ENCODE measurements around the gene C16orf95. TPM values are rescaled to one million over a fixed set of nuclear protein-coding genes. Genes with fewer than 3 reads are reported as not detected.

C16orf95 gene
- total and polyA plus RNA-seq, 4 donors = 2.0 to 6.2 (median 4.6) TPM

- no peak for TF ChIP-seq CTCF (IDR thresholded peaks at IDR 0.05; ENCODE audit: low read depth, low read length, missing input control)
These were observed 61.3 kb downstream of the C16orf95 start (continued) for GRCh38 chr16:87255866-87256265.

- Histone ChIP-seq H3K9me3 (ENCODE audit: control insufficient read depth in 4 of 4, low read length in 3 of 4) (no peaks in the 10 kb centered on the region), H3K4me3 (ENCODE audit: low read depth in 1 of 3, low read length in 3 of 3) (no peak overlapping the region), H3K27ac (ENCODE audit: low read depth in 1 of 2, low read length in 2 of 2) (no peak overlapping the region), H3K4me1 (ENCODE audit: control insufficient read depth in 4 of 4, insufficient read depth in 4 of 4, low read length in 3 of 4) (no peaks in the 10 kb centered on the region), H3K9ac (ENCODE audit: low read depth in 1 of 2, low read length in 2 of 2) (no peak overlapping the region), H3K27me3 (ENCODE audit: control insufficient read depth in 4 of 4, insufficient read depth in 4 of 4, low read length in 3 of 4) (no peaks in the 10 kb centered on the region), H3K36me3 (ENCODE audit: control insufficient read depth in 4 of 4, insufficient read depth in 3 of 4, low read depth in 1 of 4, low read length in 3 of 4) (no peaks in the 10 kb centered on the region)
- TF ChIP-seq FOXA1 (IDR thresholded peaks at IDR 0.05) (no peak), EGR1 (IDR thresholded peaks at IDR 0.05; ENCODE audit: low read depth in 2 of 2) (no peak), RAD21 (IDR thresholded peaks at IDR 0.05) (no peak), HNF4A (conservative IDR thresholded peaks at IDR 0.05) (no peak), REST (IDR thresholded peaks at IDR 0.05) (no peak), ZBTB33 (IDR thresholded peaks at IDR 0.05) (no peak), RXRA (IDR thresholded peaks at IDR 0.05) (no peak), CTCF (IDR thresholded peaks at IDR 0.05; ENCODE audit: low read depth, low read length, missing input control) (no peak), YY1 (IDR thresholded peaks at IDR 0.05) (no peak), MAX (IDR thresholded peaks at IDR 0.05) (no peak), NR2F2 (IDR thresholded peaks at IDR 0.05) (no peak)
- DNase-seq (ENCODE audit: low spot score) = no peak
- 94% methylated on average over 9 of the region's 9 CpGs for WGBS
These were observed 62.5 kb downstream of the C16orf95 start for GRCh38 chr16:87254734-87255133.

All from liver (tissue), 9 donors.